Measurements from ENCODE around the gene CDC42SE2. TPM values are rescaled to one million over a fixed set of nuclear protein-coding genes. Genes with fewer than 3 reads are reported as not detected.

Gene CDC42SE2
- polyA plus RNA-seq, 1 experiment, result 27.4 TPM

GRCh38 chr5:131262953-131263541 lies 806 bp upstream of the CDC42SE2 start:
- Histone ChIP-seq H3K27me3 (ENCODE audit: control insufficient read depth, insufficient read depth, low read length) (no peaks in the 10 kb centered on the region), H3K27ac (ENCODE audit: low read depth, low read length) (no peak overlapping the region), H3K9me3 (ENCODE audit: control insufficient read depth, insufficient read depth, low read length) (no peaks in the 10 kb centered on the region), H3K4me3 (ENCODE audit: low read depth, low read length) (peak overlapping the region; percentile 86)
- ChIA-PET POLR2A (interaction anchor here (0.8 to 1.5 kb wide), 4 partner anchors 41 to 115 kb away, joined by 4 to 7 read pairs (median 4); partner anchors contain the start of gene HINT1), CTCF (interaction anchor here (0.6 to 1.8 kb wide), 4 partner anchors 10 to 160 kb away, joined by 4 to 5 read pairs (median 4); no protein-coding TSS in a partner anchor)
- no peak for DNase-seq (ENCODE audit: low read depth, low spot score)
- TF ChIP-seq, protein P1, sequence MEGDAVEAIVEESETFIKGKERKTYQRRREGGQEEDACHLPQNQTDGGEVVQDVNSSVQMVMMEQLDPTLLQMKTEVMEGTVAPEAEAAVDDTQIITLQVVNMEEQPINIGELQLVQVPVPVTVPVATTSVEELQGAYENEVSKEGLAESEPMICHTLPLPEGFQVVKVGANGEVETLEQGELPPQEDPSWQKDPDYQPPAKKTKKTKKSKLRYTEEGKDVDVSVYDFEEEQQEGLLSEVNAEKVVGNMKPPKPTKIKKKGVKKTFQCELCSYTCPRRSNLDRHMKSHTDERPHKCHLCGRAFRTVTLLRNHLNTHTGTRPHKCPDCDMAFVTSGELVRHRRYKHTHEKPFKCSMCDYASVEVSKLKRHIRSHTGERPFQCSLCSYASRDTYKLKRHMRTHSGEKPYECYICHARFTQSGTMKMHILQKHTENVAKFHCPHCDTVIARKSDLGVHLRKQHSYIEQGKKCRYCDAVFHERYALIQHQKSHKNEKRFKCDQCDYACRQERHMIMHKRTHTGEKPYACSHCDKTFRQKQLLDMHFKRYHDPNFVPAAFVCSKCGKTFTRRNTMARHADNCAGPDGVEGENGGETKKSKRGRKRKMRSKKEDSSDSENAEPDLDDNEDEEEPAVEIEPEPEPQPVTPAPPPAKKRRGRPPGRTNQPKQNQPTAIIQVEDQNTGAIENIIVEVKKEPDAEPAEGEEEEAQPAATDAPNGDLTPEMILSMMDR (IDR thresholded peaks at IDR 0.05; ENCODE audit: low read depth, low read length), result no peak

DNA sequence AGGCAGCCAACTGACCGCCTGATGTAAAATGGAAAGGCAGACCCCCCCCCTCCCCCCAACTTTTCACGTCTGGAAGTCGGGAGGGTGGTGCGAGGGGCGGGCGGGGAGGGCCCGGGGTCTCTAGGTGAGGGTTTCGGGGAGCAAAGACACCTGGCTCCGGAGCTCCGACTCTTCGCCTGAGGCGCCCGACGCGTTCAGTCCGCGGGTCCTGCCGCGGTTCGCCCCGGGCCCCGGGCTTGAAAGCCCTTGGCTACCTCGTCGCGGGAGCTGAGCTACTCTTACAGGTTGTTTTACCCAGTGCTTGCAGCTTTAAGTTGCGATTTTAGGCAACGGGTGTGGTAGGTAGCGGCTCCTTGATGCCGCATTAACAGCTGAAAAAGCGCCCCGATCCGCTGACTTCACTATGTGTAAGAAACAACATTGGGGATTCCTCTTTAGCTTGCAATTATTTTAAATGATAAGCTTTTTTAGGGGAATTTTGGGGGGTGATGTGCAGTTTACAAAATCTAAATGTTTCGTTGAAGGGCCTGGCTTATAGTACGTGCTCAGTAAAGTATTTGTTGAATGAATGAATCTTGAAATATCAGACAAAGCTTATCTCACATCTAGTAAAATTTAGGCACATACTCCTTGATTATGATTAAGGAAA lies 722 bp downstream of the CDC42SE2 start:
- H3K27ac ChIP-seq (ENCODE audit: low read depth, low read length), result peak overlapping the region; percentile 49
- no peaks in the 10 kb centered on the region for H3K27me3 ChIP-seq (ENCODE audit: control insufficient read depth, insufficient read depth, low read length)
- no peak for DNase-seq (ENCODE audit: low read depth, low spot score)
- CTCF ChIA-PET, result interaction anchor here (0.6 to 2.9 kb wide), 8 partner anchors 8 to 188 kb away, joined by 3 to 12 read pairs (median 3); no protein-coding TSS in a partner anchor
- TF ChIP-seq, protein P1 (IDR thresholded peaks at IDR 0.05; ENCODE audit: low read depth, low read length), result no peak
- POLR2A ChIA-PET, result interaction anchor here (0.6 to 1.9 kb wide), 8 partner anchors 14 to 113 kb away, joined by 3 to 7 read pairs (median 4); partner anchors contain the start of gene HINT1
- peak overlapping the region; percentile 86 for H3K4me3 ChIP-seq (ENCODE audit: low read depth, low read length)
- no peaks in the 10 kb centered on the region for H3K9me3 ChIP-seq (ENCODE audit: control insufficient read depth, insufficient read depth, low read length)

GRCh38 chr5:131265311-131265803 lies 1.5 kb downstream of the CDC42SE2 start:
- TF ChIP-seq, protein P1 (IDR thresholded peaks at IDR 0.05; ENCODE audit: low read depth, low read length), result peak; percentile 46
- Histone ChIP-seq H3K27me3 (ENCODE audit: control insufficient read depth, insufficient read depth, low read length) (no peaks in the 10 kb centered on the region), H3K9me3 (ENCODE audit: control insufficient read depth, insufficient read depth, low read length) (no peaks in the 10 kb centered on the region), H3K27ac (ENCODE audit: low read depth, low read length) (no peak overlapping the region), H3K4me3 (ENCODE audit: low read depth, low read length) (peak overlapping the region; percentile 86)
- DNase-seq (ENCODE audit: low read depth, low spot score), result no peak
- ChIA-PET CTCF (interaction anchor here (0.6 to 2.9 kb wide), 9 partner anchors 15 to 187 kb away, joined by 3 to 12 read pairs (median 4); no protein-coding TSS in a partner anchor), POLR2A (interaction anchor here (0.6 to 1.9 kb wide), 3 partner anchors 91 to 102 kb away, joined by 4 to 5 read pairs (median 4); partner anchors contain the start of gene HINT1)

- Histone ChIP-seq H3K9me3 (ENCODE audit: control insufficient read depth, insufficient read depth, low read length) (no peaks in the 10 kb centered on the region), H3K4me3 (ENCODE audit: low read depth, low read length) (no peak overlapping the region), H3K27me3 (ENCODE audit: control insufficient read depth, insufficient read depth, low read length) (no peaks in the 10 kb centered on the region), H3K27ac (ENCODE audit: low read depth, low read length) (no peak overlapping the region)
- DNase-seq (ENCODE audit: low read depth, low spot score), result no peak
- TF ChIP-seq, protein P1 (IDR thresholded peaks at IDR 0.05; ENCODE audit: low read depth, low read length), result no peak
- ChIA-PET POLR2A (interaction anchor here (0.6 to 0.7 kb wide), 3 partner anchors 95 to 112 kb away, joined by 4 to 7 read pairs (median 5); no protein-coding TSS in a partner anchor), CTCF (interaction anchor here (0.6 to 2.9 kb wide), 10 partner anchors 17 to 1553 kb away, joined by 3 to 12 read pairs (median 4); no protein-coding TSS in a partner anchor)
These were observed 2.7 kb downstream of the CDC42SE2 start for GRCh38 chr5:131266370-131267060.
